ENCODE results near the gene ABHD8.

GRCh38 chr19:17304386-17305215 is 1.4 kb upstream of the ABHD8 start:
- TF ChIP-seq EZH2 (IDR thresholded peaks at IDR 0.05; ENCODE audit: insufficient read depth, poor library complexity, severe bottlenecking) (no peak), EZH2phosphoT487 (IDR thresholded peaks at IDR 0.05; ENCODE audit: insufficient read depth, low read depth) (no peak)

Data from GM23248 (cell line).